HEK293 (cell line): Measurements from ENCODE around the gene MATN3.

Experiments used
- CTCF ChIA-PET: fragments of 350-600 bp; formaldehyde crosslinking; extraction: SDS; loops from one replicate; lab custom pipeline; 2021; ENCODE audit warnings: antibody characterized with exemption; lab: Yijun Ruan, JAX
- POLR2A ChIA-PET: fragments of 300-600 bp; formaldehyde crosslinking; extraction: SDS; loops from one replicate; lab custom pipeline; 2020; ENCODE audit warnings: antibody characterized with exemption, inconsistent platforms; lab: Yijun Ruan, JAX
- H3K27ac ChIP-seq: fragments of 200-500 bp; sonication (Bioruptor generic); 2 replicates; pipeline ENCODE4 v1.5.1; 2014; ENCODE audit warnings: low read depth, low read length, control low read depth, inconsistent platforms; ENCODE audit errors: extremely low read depth
- H3K36me3 ChIP-seq, 2 experiments: fragments of 200-500 bp in 1 of 2; sonication (Bioruptor generic) in 1 of 2; 1 replicate in 1 of 2; 2 replicates in 1 of 2; pipeline ENCODE4 v1.5.1; 2014 to 2017; ENCODE audit warnings: inconsistent platforms in 2 of 2, low read length in 2 of 2; ENCODE audit not compliant: control insufficient read depth in 2 of 2, insufficient read depth in 1 of 2
- H3K4me1 ChIP-seq: fragments of 200-500 bp; sonication (Bioruptor generic); 2 replicates; pipeline ENCODE4 v1.5.1; 2014; ENCODE audit warnings: mild to moderate bottlenecking, low read length, inconsistent platforms; ENCODE audit not compliant: control insufficient read depth, insufficient read depth
- H3K4me3 ChIP-seq: 2 replicates; pipeline ENCODE4 v1.5.1; 2011; ENCODE audit warnings: low read depth, mild to moderate bottlenecking, control low read depth, low read length, moderate library complexity
- H3K9me3 ChIP-seq: fragments of 200-500 bp; sonication (Bioruptor generic); 2 replicates; pipeline ENCODE4 v1.5.1; 2014; ENCODE audit warnings: low read depth, low read length, inconsistent platforms; ENCODE audit not compliant: control insufficient read depth, insufficient read depth
- ATF2 ChIP-seq: fragments of 450-650 bp; formaldehyde crosslinking; IDR thresholded peaks from 2 replicates; pipeline ENCODE4 v1.5.1; 2016; ENCODE audit warnings: missing biosample characterization, missing genetic modification characterization, low read depth
- BCL11A ChIP-seq: fragments of 450-650 bp; formaldehyde crosslinking; IDR thresholded peaks from 2 replicates; pipeline ENCODE4 v1.5.1; 2016; ENCODE audit warnings: low read depth, missing biosample characterization, missing genetic modification characterization
- EGR2 ChIP-seq: fragments of 450-650 bp; formaldehyde crosslinking; IDR thresholded peaks from 2 replicates; pipeline ENCODE4 v1.5.1; 2016; ENCODE audit warnings: low read depth, missing biosample characterization, missing genetic modification characterization
- FEZF1 ChIP-seq: fragments of 450-650 bp; formaldehyde crosslinking; IDR thresholded peaks from 2 replicates; pipeline ENCODE4 v1.5.1; 2016; ENCODE audit warnings: missing biosample characterization, missing genetic modification characterization
- GFI1B ChIP-seq: fragments of 450-650 bp; formaldehyde crosslinking; IDR thresholded peaks from 2 replicates; pipeline ENCODE4 v1.5.1; 2016; ENCODE audit warnings: missing biosample characterization, missing genetic modification characterization
- GLI2 ChIP-seq: fragments of 450-650 bp; formaldehyde crosslinking; IDR thresholded peaks from 2 replicates; pipeline ENCODE4; 2017; ENCODE audit warnings: missing biosample characterization, missing genetic modification characterization, low read depth, borderline replicate concordance
- GLIS2 ChIP-seq: fragments of 450-650 bp; formaldehyde crosslinking; IDR thresholded peaks from 2 replicates; pipeline ENCODE4 v1.5.1; 2016; ENCODE audit warnings: missing biosample characterization, missing genetic modification characterization
- KLF7 ChIP-seq: fragments of 450-650 bp; formaldehyde crosslinking; IDR thresholded peaks from 2 replicates; pipeline ENCODE4 v1.5.1; 2016; ENCODE audit warnings: missing biosample characterization, missing genetic modification characterization, borderline replicate concordance
- KLF8 ChIP-seq: fragments of 450-650 bp; formaldehyde crosslinking; IDR thresholded peaks from 2 replicates; pipeline ENCODE4 v1.5.1; 2016; ENCODE audit warnings: missing biosample characterization, missing genetic modification characterization
- SALL2 ChIP-seq: fragments of 450-650 bp; formaldehyde crosslinking; IDR thresholded peaks from 2 replicates; pipeline ENCODE4 v1.5.0; 2017; ENCODE audit warnings: missing biosample characterization, mild to moderate bottlenecking, missing genetic modification characterization, borderline replicate concordance
- SP3 ChIP-seq: fragments of 450-650 bp; formaldehyde crosslinking; IDR thresholded peaks from 2 replicates; pipeline ENCODE4 v1.5.1; 2016; ENCODE audit warnings: missing biosample characterization, missing genetic modification characterization
- SP7 ChIP-seq: fragments of 450-650 bp; formaldehyde crosslinking; IDR thresholded peaks from 2 replicates; pipeline ENCODE4 v1.5.1; 2016; ENCODE audit warnings: missing biosample characterization, missing genetic modification characterization
- ZBTB17 ChIP-seq: fragments of 450-650 bp; formaldehyde crosslinking; IDR thresholded peaks from 2 replicates; pipeline ENCODE4 v1.5.1; 2016; ENCODE audit warnings: missing biosample characterization, missing genetic modification characterization
- ZBTB21 ChIP-seq: fragments of 450-650 bp; formaldehyde crosslinking; IDR thresholded peaks from 2 replicates; pipeline ENCODE4 v1.5.1; 2017; ENCODE audit warnings: missing biosample characterization, missing genetic modification characterization
- ZFP3 ChIP-seq: fragments of 450-650 bp; formaldehyde crosslinking; IDR thresholded peaks from 2 replicates; pipeline ENCODE4 v1.5.1; 2016; ENCODE audit warnings: low read depth, missing biosample characterization, missing genetic modification characterization
- ZNF114 ChIP-seq: fragments of 450-650 bp; formaldehyde crosslinking; IDR thresholded peaks from 2 replicates; pipeline ENCODE4 v1.5.0; 2017; ENCODE audit warnings: missing biosample characterization, missing genetic modification characterization
- ZNF16 ChIP-seq: fragments of 450-650 bp; formaldehyde crosslinking; IDR thresholded peaks from 2 replicates; pipeline ENCODE4 v1.5.1; 2016; ENCODE audit warnings: low read depth, missing biosample characterization, missing genetic modification characterization
- ZNF19 ChIP-seq: fragments of 450-650 bp; formaldehyde crosslinking; IDR thresholded peaks from 2 replicates; pipeline ENCODE4; 2016; ENCODE audit warnings: missing biosample characterization, missing genetic modification characterization, low read depth
- ZNF202 ChIP-seq: fragments of 450-650 bp; formaldehyde crosslinking; IDR thresholded peaks from 2 replicates; pipeline ENCODE4 v1.5.1; 2016; ENCODE audit warnings: missing biosample characterization, missing genetic modification characterization, borderline replicate concordance
- ZNF26 ChIP-seq: fragments of 450-650 bp; formaldehyde crosslinking; IDR thresholded peaks from 2 replicates; pipeline ENCODE4 v1.5.1; 2016; ENCODE audit warnings: missing biosample characterization, missing genetic modification characterization
- ZNF335 ChIP-seq: fragments of 450-650 bp; formaldehyde crosslinking; conservative IDR thresholded peaks from 2 replicates; pipeline ENCODE4 v1.5.1; 2016; ENCODE audit warnings: missing biosample characterization, missing genetic modification characterization
- ZNF366 ChIP-seq: fragments of 450-650 bp; formaldehyde crosslinking; conservative IDR thresholded peaks from 2 replicates; pipeline ENCODE4 v1.5.1; 2016; ENCODE audit warnings: missing biosample characterization, missing genetic modification characterization
- ZNF473 ChIP-seq: fragments of 450-650 bp; formaldehyde crosslinking; IDR thresholded peaks from 2 replicates; pipeline ENCODE4 v1.5.1; 2017; ENCODE audit warnings: missing biosample characterization, missing genetic modification characterization
- ZNF558 ChIP-seq: fragments of 450-650 bp; formaldehyde crosslinking; IDR thresholded peaks from 2 replicates; pipeline ENCODE4 v1.5.1; 2016; ENCODE audit warnings: missing biosample characterization, missing genetic modification characterization
- ZNF571 ChIP-seq: fragments of 450-650 bp; formaldehyde crosslinking; IDR thresholded peaks from 2 replicates; pipeline ENCODE4 v1.5.0; 2017; ENCODE audit warnings: missing biosample characterization, missing genetic modification characterization
- ZNF629 ChIP-seq: fragments of 450-650 bp; formaldehyde crosslinking; IDR thresholded peaks from 2 replicates; pipeline ENCODE4 v1.5.1; 2017; ENCODE audit warnings: missing biosample characterization, missing genetic modification characterization
- ZNF654 ChIP-seq: fragments of 450-650 bp; formaldehyde crosslinking; IDR thresholded peaks from 2 replicates; pipeline ENCODE4 v1.5.1; 2016; ENCODE audit warnings: low read depth, missing biosample characterization, missing genetic modification characterization
- ZNF707 ChIP-seq: fragments of 450-650 bp; formaldehyde crosslinking; IDR thresholded peaks from 2 replicates; pipeline ENCODE4 v1.5.1; 2016; ENCODE audit warnings: missing biosample characterization, missing genetic modification characterization
- ZNF768 ChIP-seq: fragments of 450-650 bp; formaldehyde crosslinking; IDR thresholded peaks from 2 replicates; pipeline ENCODE4 v1.5.1; 2018; ENCODE audit warnings: missing biosample characterization, mild to moderate bottlenecking, missing genetic modification characterization
- ZNF837 ChIP-seq: fragments of 450-650 bp; formaldehyde crosslinking; IDR thresholded peaks from 2 replicates; pipeline ENCODE4 v1.5.1; 2016; ENCODE audit warnings: missing biosample characterization, missing genetic modification characterization
- ZXDB ChIP-seq: fragments of 450-650 bp; formaldehyde crosslinking; IDR thresholded peaks from 2 replicates; pipeline ENCODE4 v1.5.1; 2016; ENCODE audit warnings: missing biosample characterization, missing genetic modification characterization
- TF ChIP-seq, protein P1 (sequence below): fragments of 450-650 bp; formaldehyde crosslinking; IDR thresholded peaks from 2 replicates; pipeline ENCODE4 v1.5.1; 2016; ENCODE audit warnings: missing biosample characterization, missing genetic modification characterization
- TF ChIP-seq, protein P2 (sequence below): fragments of 450-650 bp; formaldehyde crosslinking; IDR thresholded peaks from 2 replicates; pipeline ENCODE4 v1.5.1; 2017; ENCODE audit warnings: missing biosample characterization, missing genetic modification characterization

The MATN3 gene

GRCh38 chr2:20040489-20041172 lies 28.2 kb upstream of the MATN3 start:
- H3K27ac ChIP-seq = no peak overlapping the region
- ChIA-PET CTCF (interaction anchor here (5.3 kb wide), 1 partner anchor 25 kb away, joined by 31 read pairs; no protein-coding TSS in a partner anchor), POLR2A (interaction anchor here (1.7 kb wide), 1 partner anchor 12 kb away, joined by 5 read pairs; the partner anchor contains the start of gene LAPTM4A)
- H3K4me1 ChIP-seq = peaks cover 11% of the 10 kb centered on the region
- peaks cover 28 to 47% of the 10 kb centered on the region in 2 experiments for H3K36me3 ChIP-seq
- no peak overlapping the region for H3K4me3 ChIP-seq
- H3K9me3 ChIP-seq = no peaks in the 10 kb centered on the region
- no peak for TF ChIP-seq GLI2
- TF ChIP-seq, protein P1, sequence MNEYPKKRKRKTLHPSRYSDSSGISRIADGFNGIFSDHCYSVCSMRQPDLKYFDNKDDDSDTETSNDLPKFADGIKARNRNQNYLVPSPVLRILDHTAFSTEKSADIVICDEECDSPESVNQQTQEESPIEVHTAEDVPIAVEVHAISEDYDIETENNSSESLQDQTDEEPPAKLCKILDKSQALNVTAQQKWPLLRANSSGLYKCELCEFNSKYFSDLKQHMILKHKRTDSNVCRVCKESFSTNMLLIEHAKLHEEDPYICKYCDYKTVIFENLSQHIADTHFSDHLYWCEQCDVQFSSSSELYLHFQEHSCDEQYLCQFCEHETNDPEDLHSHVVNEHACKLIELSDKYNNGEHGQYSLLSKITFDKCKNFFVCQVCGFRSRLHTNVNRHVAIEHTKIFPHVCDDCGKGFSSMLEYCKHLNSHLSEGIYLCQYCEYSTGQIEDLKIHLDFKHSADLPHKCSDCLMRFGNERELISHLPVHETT (tag by site-specific recombination) = 0 out of 2 replicates have a peak, but pooled peaks have one; percentile 43
- no peak; the same call in 1 of the 2 replicates for TF ChIP-seq ZNF654 (tag by site-specific recombination)
- TF ChIP-seq ZNF837 (tag by site-specific recombination) = no peak
- no peak for TF ChIP-seq ZNF26 (tag by site-specific recombination)
- peak; percentile 73; the same call in 1 of the 2 replicates for TF ChIP-seq ZNF707 (tag by site-specific recombination)
- TF ChIP-seq, protein P2, sequence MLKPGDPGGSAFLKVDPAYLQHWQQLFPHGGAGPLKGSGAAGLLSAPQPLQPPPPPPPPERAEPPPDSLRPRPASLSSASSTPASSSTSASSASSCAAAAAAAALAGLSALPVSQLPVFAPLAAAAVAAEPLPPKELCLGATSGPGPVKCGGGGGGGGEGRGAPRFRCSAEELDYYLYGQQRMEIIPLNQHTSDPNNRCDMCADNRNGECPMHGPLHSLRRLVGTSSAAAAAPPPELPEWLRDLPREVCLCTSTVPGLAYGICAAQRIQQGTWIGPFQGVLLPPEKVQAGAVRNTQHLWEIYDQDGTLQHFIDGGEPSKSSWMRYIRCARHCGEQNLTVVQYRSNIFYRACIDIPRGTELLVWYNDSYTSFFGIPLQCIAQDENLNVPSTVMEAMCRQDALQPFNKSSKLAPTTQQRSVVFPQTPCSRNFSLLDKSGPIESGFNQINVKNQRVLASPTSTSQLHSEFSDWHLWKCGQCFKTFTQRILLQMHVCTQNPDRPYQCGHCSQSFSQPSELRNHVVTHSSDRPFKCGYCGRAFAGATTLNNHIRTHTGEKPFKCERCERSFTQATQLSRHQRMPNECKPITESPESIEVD (tag by site-specific recombination) = peak; percentile 48
- TF ChIP-seq EGR2 (tag by site-specific recombination) = no peak
- TF ChIP-seq ZBTB17 (tag by site-specific recombination) = no peak
- TF ChIP-seq ZNF473 (tag by site-specific recombination) = no peak
- no peak for TF ChIP-seq ZNF114 (tag by site-specific recombination)
- TF ChIP-seq KLF8 (tag by site-specific recombination) = peak; percentile 25; the same call in 1 of the 2 replicates
- TF ChIP-seq ZFP3 = no peak
- no peak for TF ChIP-seq ZNF571 (tag by site-specific recombination)
- no peak for TF ChIP-seq ZNF768 (tag by site-specific recombination)
- no peak; the same call in 1 of the 2 replicates for TF ChIP-seq BCL11A (tag by site-specific recombination)
- no peak for TF ChIP-seq KLF7
- TF ChIP-seq SP7 (tag by site-specific recombination) = peak; percentile 56
- 0 out of 2 replicates have a peak, but pooled peaks have one; percentile 19 for TF ChIP-seq ZXDB (tag by site-specific recombination)
- peak; percentile 59; the same call in 1 of the 2 replicates for TF ChIP-seq ZNF366 (tag by site-specific recombination)
- no peak for TF ChIP-seq ZNF558 (tag by site-specific recombination)
- peak; percentile 87 for TF ChIP-seq ZNF629 (tag by site-specific recombination)
- peak; percentile 57; the same call in 1 of the 2 replicates for TF ChIP-seq ATF2 (tag by site-specific recombination)
- TF ChIP-seq FEZF1 (tag by site-specific recombination) = 0 out of 2 replicates have a peak, but pooled peaks have one; percentile 10
- peak; percentile 74 for TF ChIP-seq ZBTB21 (tag by site-specific recombination)
- TF ChIP-seq ZNF19 (tag by site-specific recombination) = no peak
- 0 out of 2 replicates have a peak, but pooled peaks have one; percentile 14 for TF ChIP-seq ZNF335 (tag by site-specific recombination)
- TF ChIP-seq SP3 (tag by site-specific recombination) = peak; percentile 12; the same call in 1 of the 2 replicates
- TF ChIP-seq GFI1B (tag by site-specific recombination) = no peak
- TF ChIP-seq ZNF16 (tag by site-specific recombination) = no peak
- no peak for TF ChIP-seq SALL2 (tag by site-specific recombination)
- no peak for TF ChIP-seq ZNF202
- no peak for TF ChIP-seq GLIS2 (tag by site-specific recombination)
